T-helper 2 cell treated with Interferon-gamma antibody and Interleukin-4, amounts not matched to agents 100 ng/mL and 5 ng/mL, for 36 hours (primary cell): ENCODE results near the gene AKAP6. TPM values are rescaled to one million over a fixed set of nuclear protein-coding genes. Genes with fewer than 3 reads are reported as not detected.

Experiments
- total RNA-seq: library from RNA; stranded (reverse); gene quantifications from 2 replicates; pipeline ENCODE4 v1.2.3, GENCODE V29; 2022

Gene AKAP6
- total RNA-seq, 1 donor from 2014 or later: 1.4 TPM

Other genes starting within 250 kb of the AKAP6 start
- gene RNU6-7, start 127.3 kb upstream of the AKAP6 start, total RNA-seq: not detected in 2 replicates
- gene RNU6-8, start 126.0 kb upstream of the AKAP6 start, total RNA-seq: not detected in 2 replicates